NCI-H2107 treated with DMSO at 0.1 percent for 48 hours (cell line): ENCODE measurements around the gene HEPHL1.
A peak's percentile ranks its signal among the peaks of the same experiment; 100 is the strongest.
"Not testable (repeated sequence)": the region's sequence is repeated elsewhere in the genome, so short reads cannot be mapped to it uniquely, and the experiment has no call there.

Experiments
- DNase-seq: peaks from one replicate; lab custom pipeline; 2025; ENCODE audit not compliant: unreplicated experiment; lab: John Stamatoyannopoulos, UW

HEPHL1 gene

DNA sequence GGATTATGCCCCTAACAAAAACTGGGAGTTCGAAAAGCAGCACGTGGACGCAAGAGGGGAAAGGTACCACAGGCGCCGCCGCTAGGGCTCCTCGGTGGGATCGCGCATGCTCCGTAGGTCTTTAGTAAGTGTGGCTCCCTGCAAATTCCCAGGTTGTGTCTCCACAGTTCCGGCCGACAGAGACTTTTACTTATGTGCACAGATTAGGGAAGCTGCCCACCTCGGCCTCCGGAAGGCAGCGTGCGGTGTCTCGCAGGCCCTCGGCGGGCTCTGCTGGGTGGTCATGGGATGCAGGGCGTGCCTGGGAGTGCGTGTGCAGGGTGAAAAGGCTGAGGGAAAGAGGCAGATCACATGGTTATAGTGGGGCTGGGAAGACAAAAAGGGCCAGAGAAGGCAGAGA lies 67.8 kb downstream of the HEPHL1 start:
- DNase-seq = no peak

- no peak for DNase-seq
Measured at GRCh38 chr11:94089341-94089740, 68.2 kb downstream of the HEPHL1 start.

- no peak for DNase-seq
Measured at GRCh38 chr11:94090401-94090800, 69.2 kb downstream of the HEPHL1 start.

DNA sequence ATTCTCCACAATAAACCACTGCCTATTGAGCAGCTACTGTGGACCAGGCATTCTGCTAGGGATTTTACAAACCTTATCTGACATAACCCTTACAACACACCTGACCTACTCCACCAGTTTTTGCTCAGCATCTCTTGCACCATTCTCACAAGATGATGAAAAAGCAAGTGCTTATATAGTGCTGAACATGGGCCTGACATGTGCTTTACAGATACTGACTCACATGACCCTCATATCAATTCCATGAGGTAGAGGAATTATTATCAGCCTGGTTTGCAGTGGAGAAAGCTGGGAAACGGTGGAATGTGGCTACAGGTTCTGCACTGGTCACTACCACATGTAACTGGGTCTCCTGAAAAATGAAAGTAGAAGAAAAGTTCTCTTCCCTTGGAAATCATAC lies 69.9 kb downstream of the HEPHL1 start:
- DNase-seq = no peak

DNA sequence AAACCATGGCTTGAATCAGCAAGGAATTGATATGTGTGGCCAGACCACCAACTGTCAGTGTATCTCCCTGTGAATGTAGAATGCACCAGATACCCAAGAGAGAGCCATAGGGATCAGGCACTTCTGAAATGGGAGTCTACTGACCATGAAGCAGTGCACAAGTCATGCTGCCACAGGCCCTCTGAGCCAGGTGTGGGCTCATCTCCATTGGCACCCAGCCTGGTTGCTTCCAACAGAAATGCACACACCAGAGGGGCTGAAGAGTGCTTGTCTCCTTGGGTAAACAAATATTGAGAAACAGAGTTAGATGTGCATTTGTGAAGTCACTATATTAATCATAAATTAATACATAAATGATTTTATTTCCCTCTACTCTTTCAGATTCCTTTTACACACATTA lies 79.1 kb downstream of the HEPHL1 start:
- no peak for DNase-seq

GRCh38 chr11:94103471-94103870 lies 82.3 kb downstream of the HEPHL1 start:
- no peak for DNase-seq

DNA sequence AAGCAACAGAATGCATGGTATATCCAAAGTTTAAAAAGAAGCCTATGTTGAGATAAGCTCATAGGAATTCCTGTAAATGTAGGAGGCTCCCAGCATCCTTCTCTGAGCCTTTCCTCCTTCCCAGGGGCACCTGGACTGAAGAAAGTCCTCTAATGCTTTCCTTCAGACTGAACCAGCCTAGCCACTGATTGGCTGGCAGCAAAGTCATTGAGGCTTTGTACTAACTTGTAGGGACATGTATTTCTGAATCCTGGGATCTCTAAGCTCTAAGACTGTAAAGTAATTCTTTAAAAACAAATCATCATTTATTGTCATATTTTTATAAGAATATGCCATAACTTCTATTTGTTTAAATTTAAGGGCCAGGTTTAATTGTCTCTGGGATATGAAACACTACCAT lies 83.6 kb downstream of the HEPHL1 start:
- DNase-seq = no peak

DNA sequence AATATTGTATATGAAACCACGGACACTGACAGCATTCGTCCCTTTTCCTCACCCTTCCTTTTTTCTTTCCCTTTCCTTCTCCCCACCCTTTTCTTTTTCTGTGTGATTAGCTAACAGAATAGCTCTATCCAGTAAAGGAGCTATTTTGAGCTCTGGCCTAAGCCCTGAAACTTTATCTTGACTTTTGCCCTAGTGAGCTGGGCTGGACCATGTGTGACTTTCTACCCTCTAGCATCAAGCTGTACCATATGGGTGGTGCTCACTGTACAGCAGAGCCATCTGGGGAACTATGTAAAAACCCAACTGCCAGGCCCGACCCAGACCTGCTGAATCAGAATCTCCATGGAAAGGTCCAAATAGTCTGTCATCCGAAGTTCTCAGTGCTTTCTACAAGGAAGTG lies 85.6 kb downstream of the HEPHL1 start:
- no peak for DNase-seq

DNA sequence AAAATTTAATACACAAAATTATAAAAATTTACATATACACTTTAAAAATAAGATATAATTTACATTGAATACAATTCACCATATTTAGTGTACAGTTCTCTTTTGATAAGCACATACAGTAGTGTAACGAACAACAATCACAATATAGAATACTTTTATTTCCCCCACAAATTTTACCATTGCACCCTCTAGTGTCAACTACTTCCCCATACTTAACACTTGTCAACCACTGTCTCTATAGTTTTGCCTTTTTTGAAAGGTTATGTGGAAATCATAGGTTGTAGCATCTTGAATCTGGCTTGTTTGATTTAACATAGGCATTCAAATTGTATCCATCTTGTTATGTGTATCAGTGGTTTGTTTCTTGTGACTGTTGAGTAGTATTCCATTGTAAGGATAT lies 86.2 kb downstream of the HEPHL1 start:
- no peak for DNase-seq

GRCh38 chr11:94111241-94111640 lies 90.1 kb downstream of the HEPHL1 start:
- no peak for DNase-seq

GRCh38 chr11:94111660-94112059 lies 90.5 kb downstream of the HEPHL1 start:
- no peak for DNase-seq

DNA sequence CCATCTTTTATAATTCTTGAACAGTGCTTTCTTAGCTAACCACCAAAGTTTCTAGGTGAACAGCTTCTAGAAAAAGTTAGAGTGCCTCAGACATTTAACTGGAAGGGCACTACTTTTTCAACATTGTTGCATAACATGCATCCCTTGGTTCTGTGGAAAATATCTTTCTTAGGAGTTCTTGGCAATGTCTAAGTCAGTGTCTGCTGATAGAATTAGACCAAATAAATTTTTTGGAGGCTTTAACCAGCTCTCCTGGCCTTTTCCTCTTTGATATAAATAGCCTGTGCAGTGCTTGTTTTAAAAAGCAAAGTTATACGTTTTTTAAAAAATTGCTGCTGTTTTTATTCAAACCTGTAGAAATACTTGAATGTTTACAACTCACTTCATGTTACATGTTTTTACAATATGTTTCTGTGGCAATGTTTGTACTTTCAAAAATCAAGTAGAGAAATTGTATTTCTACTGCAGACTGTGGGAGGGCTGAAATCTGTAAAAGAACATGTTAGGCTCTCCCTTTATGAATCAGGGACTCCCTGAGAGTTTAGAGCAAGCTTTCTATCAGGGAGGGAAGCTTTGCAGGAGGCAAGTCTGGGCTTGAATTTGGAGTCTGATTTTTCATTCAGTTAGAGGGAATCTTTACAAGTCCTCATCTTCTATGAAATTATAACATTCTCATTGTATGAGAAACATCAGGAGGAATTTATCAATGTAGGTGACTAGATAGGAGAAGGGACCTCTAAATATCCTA lies 91.2 kb downstream of the HEPHL1 start:
- DNase-seq = no peak

GRCh38 chr11:94117197-94117574 lies 96.0 kb downstream of the HEPHL1 start:
- DNase-seq = no peak

DNA sequence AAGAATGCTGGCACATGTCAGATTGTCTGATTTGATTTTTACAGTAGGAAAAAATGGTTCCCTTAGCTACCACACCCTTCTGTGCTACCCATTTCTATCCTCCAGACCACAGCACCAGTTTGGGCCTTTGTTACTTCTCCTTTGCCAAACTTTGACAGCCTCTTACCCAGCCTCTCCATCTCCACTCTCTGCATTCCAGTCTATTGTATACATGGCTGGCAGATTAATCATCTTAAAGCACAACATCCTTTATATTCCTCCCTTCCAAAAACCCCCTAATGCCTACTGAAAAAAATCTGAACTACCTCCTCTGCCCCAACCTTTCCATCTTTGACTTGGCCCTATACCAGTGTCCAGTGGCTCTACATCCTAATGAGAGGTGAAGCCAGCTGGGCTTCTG lies 96.7 kb downstream of the HEPHL1 start:
- no peak for DNase-seq

GRCh38 chr11:94119676-94120075 lies 98.5 kb downstream of the HEPHL1 start:
- DNase-seq = not testable (repeated sequence)

DNA sequence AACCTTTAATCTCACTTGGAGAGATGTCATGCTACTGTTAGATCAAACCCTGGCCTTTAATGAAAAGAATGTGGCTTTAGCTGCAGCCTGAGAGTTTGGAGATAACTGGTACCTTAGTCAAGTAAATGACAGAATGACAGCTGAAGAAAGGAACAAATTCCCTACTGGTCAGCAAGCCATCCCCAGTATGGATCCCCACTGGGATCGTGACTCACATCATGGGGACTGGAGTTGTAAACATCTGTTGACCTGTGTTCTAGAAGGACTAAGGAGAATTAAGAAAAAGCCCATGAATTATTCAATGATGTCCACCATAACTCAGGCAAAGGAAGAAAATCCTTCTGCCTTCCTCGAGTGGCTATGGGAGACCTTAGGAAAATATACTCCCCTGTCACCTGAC lies 99.4 kb downstream of the HEPHL1 start:
- not testable (repeated sequence) for DNase-seq

GRCh38 chr11:94120946-94121345 lies 99.8 kb downstream of the HEPHL1 start:
- DNase-seq = no peak

DNA sequence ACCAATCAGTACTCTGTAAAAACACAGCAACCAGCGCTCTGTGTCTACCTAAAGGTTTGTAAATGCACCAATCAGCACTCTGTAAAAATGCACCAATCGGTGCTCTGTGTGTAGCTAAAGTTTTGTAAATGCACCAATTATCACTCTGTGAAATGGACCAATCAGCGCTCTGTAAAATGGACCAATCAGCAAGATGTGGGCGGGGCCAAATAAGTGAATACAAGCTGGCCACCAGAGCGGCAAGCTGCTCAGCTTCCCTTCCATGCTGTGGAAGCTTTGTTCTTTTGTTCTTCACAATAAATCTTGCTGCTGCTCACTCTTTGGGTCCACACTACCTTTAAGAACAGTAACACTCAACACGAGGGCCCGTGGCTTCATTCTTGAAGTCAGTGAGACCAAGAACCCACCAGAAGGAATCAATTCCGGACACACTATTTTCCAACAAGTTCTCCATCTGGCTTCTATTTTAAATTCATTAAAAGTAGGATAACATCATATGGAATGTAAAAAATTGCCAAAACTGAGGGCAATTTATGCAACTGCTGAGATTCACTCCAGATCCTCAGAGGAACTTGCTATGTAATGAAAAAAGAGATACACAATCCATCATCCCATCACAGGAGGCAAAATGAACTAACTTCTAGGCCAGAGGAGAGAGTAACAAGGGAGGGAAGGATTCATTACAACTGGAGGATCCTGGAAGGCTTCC lies 104.4 kb downstream of the HEPHL1 start:
- no peak for DNase-seq

DNA sequence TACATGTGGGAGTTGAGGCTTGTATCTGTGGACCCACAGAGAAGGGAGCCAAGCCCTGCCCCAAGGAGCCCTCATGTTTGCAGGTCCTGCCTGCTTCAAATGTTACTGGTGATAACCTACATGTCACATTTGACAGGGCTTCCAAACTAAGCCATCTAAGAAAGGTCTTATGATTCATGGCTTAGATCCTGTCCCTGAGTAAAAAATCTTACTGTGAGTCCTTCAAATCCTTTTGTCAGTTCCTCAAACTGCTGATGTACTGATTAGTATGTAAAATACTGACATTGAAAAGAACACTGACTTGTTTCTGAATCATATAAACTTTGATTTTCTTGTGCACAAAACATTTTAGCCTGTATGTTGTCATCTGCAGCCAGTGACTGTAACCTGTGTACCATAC lies 106.5 kb downstream of the HEPHL1 start:
- no peak for DNase-seq

GRCh38 chr11:94128291-94128745 lies 107.2 kb downstream of the HEPHL1 start:
- peak; percentile 31 for DNase-seq

DNA sequence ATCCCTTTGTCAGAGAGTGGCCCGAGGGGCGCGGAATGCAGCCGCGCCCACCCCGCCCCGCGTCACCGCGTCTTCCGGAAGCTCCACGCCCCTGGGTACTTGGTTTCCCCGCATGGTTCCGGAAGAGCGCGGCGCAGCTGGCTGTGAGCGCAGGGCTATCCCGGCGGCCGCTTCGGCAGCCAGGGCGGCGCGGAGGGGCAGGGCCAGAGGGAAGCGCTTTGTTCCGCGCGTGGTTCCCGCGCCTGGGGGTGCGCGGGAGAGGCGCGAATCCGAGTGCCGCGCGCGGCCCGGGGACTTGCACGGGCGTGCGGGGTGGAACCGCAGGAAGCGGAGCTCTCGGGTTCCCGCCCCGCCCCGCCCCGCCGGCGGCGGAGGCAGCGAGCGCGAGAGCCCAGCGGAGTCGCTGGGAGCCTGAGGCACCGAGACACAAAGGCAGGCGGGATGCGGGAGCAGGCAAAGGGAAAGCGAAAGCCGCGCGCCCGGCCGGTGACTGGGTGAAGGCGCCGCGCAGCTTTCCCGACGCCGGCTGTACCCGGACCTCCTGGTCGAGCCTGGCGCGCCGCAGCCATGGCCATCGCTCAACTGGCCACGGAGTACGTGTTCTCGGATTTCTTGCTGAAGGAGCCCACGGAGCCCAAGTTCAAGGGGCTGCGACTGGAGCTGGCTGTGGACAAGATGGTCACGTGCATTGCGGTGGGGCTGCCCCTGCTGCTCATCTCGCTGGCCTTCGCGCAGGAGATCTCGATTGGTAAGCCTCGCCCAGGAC lies 107.8 kb downstream of the HEPHL1 start, which contains the start of gene PANX1:
PANX1 (plus strand) TSS at position 96 of the 766 bp plus-strand sequence; CDS start at position 568, 472 bp downstream.
- DNase-seq = peak; percentile 38
